Measurements from ENCODE around the gene RAB32. TPM values are rescaled to one million over a fixed set of nuclear protein-coding genes. Genes with fewer than 3 reads are reported as not detected.

RAB32 gene
- total and polyA plus RNA-seq, 9 donors, result 14.6 to 29.5 (median 17.5) TPM

- Histone ChIP-seq H3K9me3 (replicated peaks; ENCODE audit: control insufficient read depth, low read depth, low read length) (no peaks in the 10 kb centered on the region), H3K27me3 (ENCODE audit: control insufficient read depth, insufficient read depth, low read length) (no peaks in the 10 kb centered on the region), H3K27ac (ENCODE audit: low read length) (no peak overlapping the region), H3K4me1 (ENCODE audit: control insufficient read depth, insufficient read depth, low read length) (peaks cover 3% of the 10 kb centered on the region), H3K36me3 (ENCODE audit: control insufficient read depth, insufficient read depth, low read length) (no peaks in the 10 kb centered on the region), H3K4me3 (ENCODE audit: low read length) (no peak overlapping the region)
- no CpG with 5 or more reads among the region's 2 CpGs for WGBS (ENCODE audit: insufficient coverage)
- DNase-seq, result peak; percentile 75
Measured at GRCh38 chr6:146595972-146596731, 52.5 kb downstream of the RAB32 start.

- WGBS (ENCODE audit: insufficient coverage), result 3% methylated on average over 32 of the region's 32 CpGs
- DNase-seq, result peak; percentile 69
- no peaks in the 10 kb centered on the region for H3K36me3 ChIP-seq (ENCODE audit: control insufficient read depth, insufficient read depth, low read length)
- H3K4me1 ChIP-seq (ENCODE audit: control insufficient read depth, insufficient read depth, low read length), result peaks cover 3% of the 10 kb centered on the region
- no peak within 1 kb of the TSS for H3K27ac ChIP-seq (ENCODE audit: low read length)
- H3K4me3 ChIP-seq (ENCODE audit: low read length), result peak within 1 kb of the TSS; percentile 42
- H3K27me3 ChIP-seq (ENCODE audit: control insufficient read depth, insufficient read depth, low read length), result no peaks in the 10 kb centered on the region
- H3K9me3 ChIP-seq (replicated peaks; ENCODE audit: control insufficient read depth, low read depth, low read length), result no peaks in the 10 kb centered on the region
Measured at GRCh38 chr6:146598772-146599405, 55.3 kb downstream of the RAB32 start, which contains the start of gene ADGB. TSS of gene ADGB (plus strand) at chr6:146598972. CDS start at chr6:146599041, 69 bp downstream.

- Histone ChIP-seq H3K36me3 (ENCODE audit: control insufficient read depth, insufficient read depth, low read length) (no peaks in the 10 kb centered on the region), H3K4me3 (ENCODE audit: low read length) (no peak overlapping the region), H3K9me3 (replicated peaks; ENCODE audit: control insufficient read depth, low read depth, low read length) (no peaks in the 10 kb centered on the region), H3K27ac (ENCODE audit: low read length) (no peak overlapping the region), H3K27me3 (ENCODE audit: control insufficient read depth, insufficient read depth, low read length) (no peaks in the 10 kb centered on the region), H3K4me1 (ENCODE audit: control insufficient read depth, insufficient read depth, low read length) (peaks cover 3% of the 10 kb centered on the region)
- no CpG with 5 or more reads among the region's 4 CpGs for WGBS (ENCODE audit: insufficient coverage)
- DNase-seq, result no peak
Measured at GRCh38 chr6:146601352-146601751, 57.7 kb downstream of the RAB32 start.

- Histone ChIP-seq H3K27ac (ENCODE audit: low read length) (no peak overlapping the region), H3K4me1 (ENCODE audit: control insufficient read depth, insufficient read depth, low read length) (peaks cover 3% of the 10 kb centered on the region), H3K4me3 (ENCODE audit: low read length) (no peak overlapping the region), H3K36me3 (ENCODE audit: control insufficient read depth, insufficient read depth, low read length) (no peaks in the 10 kb centered on the region), H3K27me3 (ENCODE audit: control insufficient read depth, insufficient read depth, low read length) (no peaks in the 10 kb centered on the region), H3K9me3 (replicated peaks; ENCODE audit: control insufficient read depth, low read depth, low read length) (no peaks in the 10 kb centered on the region)
- DNase-seq, result no peak
- WGBS (ENCODE audit: insufficient coverage), result 63% methylated on average over 2 of the region's 6 CpGs
Measured at GRCh38 chr6:146602526-146602925, 58.9 kb downstream of the RAB32 start.

Other genes starting within 250 kb of the RAB32 start
- 0.04 TPM for gene ADGB, start 55.1 kb downstream of the RAB32 start, total RNA-seq
- under 1 TPM in 3 of 8 donors, not detected in 5; 0.04 to 0.45 (median 0.04) TPM for gene ADGB, start 55.1 kb downstream of the RAB32 start, polyA plus RNA-seq (ENCODE audit: insufficient read depth in 1 of 8, insufficient read length in 8 of 8, low replicate concordance in 1 of 8)